ENCODE results near the gene CALML3. TPM values are rescaled to one million over a fixed set of nuclear protein-coding genes. Genes with fewer than 3 reads are reported as not detected.

Gene CALML3
- total RNA-seq, 1 experiment from 2014 or later = not detected

GRCh38 chr10:5508786-5509185 is 16.0 kb upstream of the CALML3 start:
- Histone ChIP-seq H3K9me2 (replicated peaks; ENCODE audit: low read length) (no peaks in the 10 kb centered on the region), H2AFZ (ENCODE audit: low read length) (no peak overlapping the region), H3K9ac (ENCODE audit: low read length) (no peak overlapping the region), H3F3A (ENCODE audit: low read length, unreplicated experiment) (no peaks in the 10 kb centered on the region), H3K27me3 (ENCODE audit: low read length) (no peaks in the 10 kb centered on the region), H3K4me1 (ENCODE audit: insufficient read depth, low read length) (peaks cover 9% of the 10 kb centered on the region), H3K79me2 (ENCODE audit: low read length) (no peaks in the 10 kb centered on the region), H3K4me3 (ENCODE audit: low read length) (no peak overlapping the region), H3K27ac (ENCODE audit: low read length) (no peak overlapping the region), H4K20me1 (ENCODE audit: low read length) (no peaks in the 10 kb centered on the region), H3K9me3 (ENCODE audit: low read length) (no peaks in the 10 kb centered on the region), H3K36me3 (ENCODE audit: low read depth, low read length) (no peaks in the 10 kb centered on the region), H3K4me2 (ENCODE audit: low read length) (no peak overlapping the region)
- POLR2A ChIA-PET (ENCODE audit: unreplicated experiment) = no interaction called here
- CTCF ChIA-PET = no interaction called here
- no peak for DNase-seq
- BruUV-seq (replicated peaks) = no TSS peak
- TF ChIP-seq CTCF (conservative IDR thresholded peaks at IDR 0.05; ENCODE audit: low read depth, low read length) (no peak), EZH2phosphoT487 (IDR thresholded peaks at IDR 0.05; ENCODE audit: borderline replicate concordance, low read length) (no peak), EZH2 (IDR thresholded peaks at IDR 0.05; ENCODE audit: low read length, unreplicated experiment) (no peak)
- intact Hi-C loops (cut with micrococcal nuclease) = no loop called here
- no peak for ATAC-seq

- Histone ChIP-seq H4K20me1 (ENCODE audit: low read length) (no peaks in the 10 kb centered on the region), H3K9me2 (replicated peaks; ENCODE audit: low read length) (no peaks in the 10 kb centered on the region), H3F3A (ENCODE audit: low read length, unreplicated experiment) (no peaks in the 10 kb centered on the region), H3K27ac (ENCODE audit: low read length) (no peak overlapping the region), H3K36me3 (ENCODE audit: low read depth, low read length) (no peaks in the 10 kb centered on the region), H3K27me3 (ENCODE audit: low read length) (no peaks in the 10 kb centered on the region), H3K9me3 (ENCODE audit: low read length) (no peaks in the 10 kb centered on the region), H3K4me2 (ENCODE audit: low read length) (no peak overlapping the region), H3K9ac (ENCODE audit: low read length) (no peak overlapping the region), H3K79me2 (ENCODE audit: low read length) (no peaks in the 10 kb centered on the region), H2AFZ (ENCODE audit: low read length) (no peak overlapping the region), H3K4me1 (ENCODE audit: insufficient read depth, low read length) (peaks cover 4% of the 10 kb centered on the region), H3K4me3 (ENCODE audit: low read length) (no peak overlapping the region)
- intact Hi-C loops (cut with micrococcal nuclease) = no loop called here
- CTCF ChIA-PET = no interaction called here
- no TSS peak for BruUV-seq (replicated peaks)
- POLR2A ChIA-PET (ENCODE audit: unreplicated experiment) = no interaction called here
- ATAC-seq (no peak), DNase-seq (no peak)
- no peak for TF ChIP-seq EZH2phosphoT487 (IDR thresholded peaks at IDR 0.05; ENCODE audit: borderline replicate concordance, low read length)
- no peak for TF ChIP-seq EZH2 (IDR thresholded peaks at IDR 0.05; ENCODE audit: low read length, unreplicated experiment)
- TF ChIP-seq CTCF (conservative IDR thresholded peaks at IDR 0.05; ENCODE audit: low read depth, low read length) = no peak
Observed at GRCh38 chr10:5509236-5509635, 15.5 kb upstream of the CALML3 start.

GRCh38 chr10:5509691-5510090 is 15.1 kb upstream of the CALML3 start:
- no peaks in the 10 kb centered on the region for H3K9me2 ChIP-seq (replicated peaks; ENCODE audit: low read length)
- no peak for ATAC-seq
- POLR2A ChIA-PET (ENCODE audit: unreplicated experiment) = no interaction called here
- H3K79me2 ChIP-seq (ENCODE audit: low read length) = no peaks in the 10 kb centered on the region
- no peak for TF ChIP-seq CTCF (conservative IDR thresholded peaks at IDR 0.05; ENCODE audit: low read depth, low read length)
- TF ChIP-seq EZH2 (IDR thresholded peaks at IDR 0.05; ENCODE audit: low read length, unreplicated experiment) = no peak
- no peak for TF ChIP-seq EZH2phosphoT487 (IDR thresholded peaks at IDR 0.05; ENCODE audit: borderline replicate concordance, low read length)
- no peak for DNase-seq
- no peak overlapping the region for H3K9ac ChIP-seq (ENCODE audit: low read length)
- H3K36me3 ChIP-seq (ENCODE audit: low read depth, low read length) = no peaks in the 10 kb centered on the region
- H3K4me3 ChIP-seq (ENCODE audit: low read length) = no peak overlapping the region
- no TSS peak for BruUV-seq (replicated peaks)
- no peaks in the 10 kb centered on the region for H3F3A ChIP-seq (ENCODE audit: low read length, unreplicated experiment)
- no peaks in the 10 kb centered on the region for H3K9me3 ChIP-seq (ENCODE audit: low read length)
- CTCF ChIA-PET = no interaction called here
- no peaks in the 10 kb centered on the region for H3K4me1 ChIP-seq (ENCODE audit: insufficient read depth, low read length)
- H3K4me2 ChIP-seq (ENCODE audit: low read length) = no peak overlapping the region
- H3K27ac ChIP-seq (ENCODE audit: low read length) = no peak overlapping the region
- no peaks in the 10 kb centered on the region for H4K20me1 ChIP-seq (ENCODE audit: low read length)
- no peak overlapping the region for H2AFZ ChIP-seq (ENCODE audit: low read length)
- intact Hi-C loops (cut with micrococcal nuclease) = no loop called here
- no peaks in the 10 kb centered on the region for H3K27me3 ChIP-seq (ENCODE audit: low read length)

Data from PC-3 (cell line).